ENCODE measurements around the gene KCNC4. TPM values are rescaled to one million over a fixed set of nuclear protein-coding genes. Genes with fewer than 3 reads are reported as not detected.
A peak's percentile ranks its signal among the peaks of the same experiment; 100 is the strongest.

The KCNC4 gene
- total and polyA plus RNA-seq, 3 donors from 2014 or later, result 9.5 to 24.8 (median 21.7) TPM

- TF ChIP-seq POLR2A (IDR thresholded peaks at IDR 0.05), result no peak
- intact Hi-C loops (cut with DNase I; ENCODE audit: low total_unique reads), result loop anchor here (10.0 kb wide), 1 partner anchor 270 kb away; no protein-coding TSS in a partner anchor
- H3K36me3 ChIP-seq (ENCODE audit: low read depth, missing control alignments), result no peaks in the 10 kb centered on the region
- no peak for DNase-seq
- H3K27me3 ChIP-seq, result no peaks in the 10 kb centered on the region
- no peaks in the 10 kb centered on the region for H3K4me1 ChIP-seq
- WGBS, 2 donors, result 85 to 92% methylated on average over 10 of the region's 10 CpGs
- H3K27ac ChIP-seq, result no peak overlapping the region
- H3K4me3 ChIP-seq, result no peak overlapping the region
- H3K9me3 ChIP-seq, result no peaks in the 10 kb centered on the region
Measured at GRCh38 chr1:110195196-110195595, 14.9 kb upstream of the KCNC4 start.

GRCh38 chr1:110196917-110197765 lies 13.0 kb upstream of the KCNC4 start:
- intact Hi-C loops (cut with DNase I; ENCODE audit: low total_unique reads), result loop anchor here (10.0 kb wide), 1 partner anchor 268 kb away; no protein-coding TSS in a partner anchor
- 60 to 67% methylated on average over 12 of the region's 12 CpGs for WGBS, 2 donors
- TF ChIP-seq POLR2A (IDR thresholded peaks at IDR 0.05) (no peak), CTCF (IDR thresholded peaks at IDR 0.05) (peak; percentile 65 to 88 (median 80))

GRCh38 chr1:110197905-110198629 lies 12.0 kb upstream of the KCNC4 start:
- TF ChIP-seq CTCF (IDR thresholded peaks at IDR 0.05) (no peak), POLR2A (IDR thresholded peaks at IDR 0.05) (no peak)
- intact Hi-C loops (cut with DNase I; ENCODE audit: low total_unique reads), result loop anchor here (10.0 kb wide), 1 partner anchor 267 kb away; no protein-coding TSS in a partner anchor
- Histone ChIP-seq H3K36me3 (ENCODE audit: low read depth, missing control alignments) (no peaks in the 10 kb centered on the region), H3K4me3 (no peak overlapping the region), H3K27ac (no peak overlapping the region), H3K9me3 (no peaks in the 10 kb centered on the region), H3K27me3 (no peaks in the 10 kb centered on the region), H3K4me1 (no peaks in the 10 kb centered on the region)
- 92 to 96% methylated on average over 21 to 22 of the region's 23 CpGs for WGBS, 2 donors
- no peak for DNase-seq

More at GRCh38 chr1:110196917-110197765, 13.0 kb upstream of the KCNC4 start:
- no peak overlapping the region for H3K4me3 ChIP-seq
- peak; percentile 44 for DNase-seq
- no peaks in the 10 kb centered on the region for H3K9me3 ChIP-seq
- H3K4me1 ChIP-seq, result no peaks in the 10 kb centered on the region
- H3K27ac ChIP-seq, result no peak overlapping the region
- no peaks in the 10 kb centered on the region for H3K27me3 ChIP-seq
- H3K36me3 ChIP-seq (ENCODE audit: low read depth, missing control alignments), result no peaks in the 10 kb centered on the region

- intact Hi-C loops (cut with DNase I; ENCODE audit: low total_unique reads), result loop anchor here (10.0 kb wide), 1 partner anchor 266 kb away; no protein-coding TSS in a partner anchor
- Histone ChIP-seq H3K4me3 (no peak overlapping the region), H3K27ac (no peak overlapping the region), H3K27me3 (no peaks in the 10 kb centered on the region), H3K36me3 (ENCODE audit: low read depth, missing control alignments) (no peaks in the 10 kb centered on the region), H3K9me3 (no peaks in the 10 kb centered on the region), H3K4me1 (no peaks in the 10 kb centered on the region)
- no peak for DNase-seq
- TF ChIP-seq CTCF (IDR thresholded peaks at IDR 0.05), result no peak
- no peak for TF ChIP-seq POLR2A (IDR thresholded peaks at IDR 0.05)
- WGBS, 2 donors, result 100% methylated on average over 2 of the region's 2 CpGs
Measured at GRCh38 chr1:110198746-110199145, 11.4 kb upstream of the KCNC4 start.

- H3K4me1 ChIP-seq, result no peaks in the 10 kb centered on the region
Measured at GRCh38 chr1:110200190-110200589, 9.9 kb upstream of the KCNC4 start.

More at GRCh38 chr1:110200190-110200589, 9.9 kb upstream of the KCNC4 start:
- Histone ChIP-seq H3K4me3 (no peak overlapping the region), H3K36me3 (ENCODE audit: low read depth, missing control alignments) (no peaks in the 10 kb centered on the region), H3K9me3 (no peaks in the 10 kb centered on the region), H3K27ac (no peak overlapping the region), H3K27me3 (no peaks in the 10 kb centered on the region)
- WGBS, 2 donors, result 42 to 60% methylated on average over 2 of the region's 2 CpGs
- intact Hi-C loops (cut with DNase I; ENCODE audit: low total_unique reads), result loop anchor here (10.0 kb wide), 1 partner anchor 295 kb away; no protein-coding TSS in a partner anchor
- no peak for DNase-seq
- TF ChIP-seq POLR2A (IDR thresholded peaks at IDR 0.05) (no peak), CTCF (IDR thresholded peaks at IDR 0.05) (no peak)

Measured in testis (tissue), 3 donors.